Hematopoietic multipotent progenitor cell treated with erythropoietin and hydrocortisone succinate and interleukin-3 and kit ligand, for 8 days (in vitro differentiated cells): ENCODE measurements around the gene PLK2.

ENCODE experiments used
- DNase-seq: peaks from one replicate; pipeline ENCODE4 v3.0.0-alpha.2; 2015

PLK2 gene

GRCh38 chr5:58447226-58447625 is 12.7 kb downstream of the PLK2 start:
- no peak for DNase-seq

DNA sequence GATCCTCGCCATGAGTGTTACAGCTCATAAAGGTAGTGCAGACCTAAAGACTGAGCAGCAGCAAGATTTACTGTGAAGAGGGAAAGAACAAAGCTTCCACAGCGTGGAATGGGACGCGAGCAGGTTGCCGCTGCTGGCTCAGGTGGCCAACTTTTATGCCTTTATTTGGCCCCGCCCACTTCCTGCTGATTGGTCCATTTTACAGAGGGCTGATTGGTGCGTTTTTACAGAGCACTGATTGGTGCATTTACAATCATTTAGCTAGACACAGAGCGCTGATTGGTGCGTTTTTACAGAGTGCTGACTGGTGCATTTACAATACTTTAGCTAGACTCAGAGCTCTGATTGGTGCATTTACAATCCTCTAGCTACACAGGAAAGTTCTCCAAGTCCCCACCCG is 13.9 kb downstream of the PLK2 start:
- DNase-seq, result no peak

DNA sequence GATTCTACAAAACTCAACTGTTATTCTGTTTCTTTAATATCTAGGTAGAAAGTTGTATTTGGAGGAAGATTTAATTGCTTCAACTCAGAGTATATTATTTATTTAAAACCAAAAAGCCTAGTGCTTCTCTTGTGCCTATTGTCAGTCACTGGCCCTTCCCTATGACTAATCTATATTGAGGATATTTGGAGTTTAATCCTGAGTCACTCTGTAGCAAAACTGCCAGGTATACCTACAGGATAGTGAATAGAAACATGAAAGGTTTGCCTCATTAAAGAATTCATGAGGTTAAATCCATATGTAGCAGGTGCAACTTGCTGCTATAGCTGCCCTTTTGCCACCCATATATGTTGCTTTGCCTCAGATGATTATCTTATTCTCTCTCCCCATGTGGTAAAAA is 15.1 kb downstream of the PLK2 start:
- no peak for DNase-seq

- DNase-seq, result no peak
Observed at GRCh38 chr5:58440901-58441460, 18.9 kb downstream of the PLK2 start.

DNA sequence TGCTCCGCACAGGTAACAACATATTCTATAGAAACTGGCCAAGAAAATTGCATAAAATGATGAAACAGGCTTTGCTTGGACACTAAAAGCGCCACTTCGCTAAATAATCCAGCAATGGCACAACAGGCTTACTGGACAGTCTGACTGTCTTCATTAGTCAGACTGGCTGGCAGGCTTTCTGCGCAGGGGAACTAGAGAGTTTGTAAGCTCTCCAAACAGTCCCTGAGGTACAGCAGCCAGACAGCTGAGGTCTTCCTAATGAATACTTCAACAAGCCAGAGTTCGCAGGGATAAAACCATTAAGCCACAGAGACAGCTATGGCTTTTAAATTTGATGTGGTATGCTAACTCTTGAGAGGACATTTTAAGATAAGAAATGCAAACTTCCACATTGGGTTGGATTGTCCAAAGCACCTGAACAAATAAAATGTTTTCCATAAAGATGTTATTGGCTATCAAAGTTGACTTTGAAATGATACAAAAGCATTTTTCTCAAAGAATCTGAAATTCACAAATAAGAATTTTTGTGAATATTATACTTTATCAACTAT is 20.7 kb downstream of the PLK2 start:
- DNase-seq, result no peak

DNA sequence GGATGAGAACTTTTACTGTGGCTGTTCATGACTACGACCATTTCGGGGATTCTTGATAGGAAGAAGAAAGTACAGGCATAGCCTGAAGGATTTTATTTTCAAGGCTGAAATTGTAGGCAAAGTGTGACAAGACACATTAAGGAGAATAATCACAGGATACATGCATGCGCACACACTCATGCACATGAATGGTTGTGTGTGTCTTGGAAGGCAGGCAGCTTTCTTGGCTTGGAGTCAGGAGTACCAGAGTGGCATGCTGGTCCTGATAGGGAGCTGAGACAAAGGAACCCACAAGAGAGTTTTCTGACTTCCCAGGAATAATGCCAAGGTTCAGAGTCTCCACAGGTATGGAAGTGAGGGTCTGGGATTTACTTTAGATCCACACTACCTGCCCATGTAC is 22.2 kb downstream of the PLK2 start:
- DNase-seq, result no peak

DNA sequence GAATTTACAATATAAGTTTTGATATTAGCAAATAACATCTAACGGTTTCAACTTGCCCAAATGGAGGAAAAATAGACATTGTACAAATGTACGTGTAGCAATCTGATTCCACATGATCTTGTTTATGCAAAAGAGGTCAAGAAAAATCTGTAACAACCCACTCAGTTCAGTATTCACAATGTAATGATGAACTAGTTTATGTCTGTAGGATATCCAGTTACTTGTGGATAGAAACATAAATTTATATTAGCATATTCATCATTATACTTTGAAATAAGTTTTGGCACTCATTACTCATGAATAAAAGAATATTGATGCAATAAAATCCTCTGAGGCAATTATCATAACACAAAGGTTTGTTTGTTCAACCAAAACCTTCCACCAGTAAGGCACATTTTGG is 28.1 kb downstream of the PLK2 start:
- DNase-seq, result no peak

GRCh38 chr5:58412932-58413331 is 47.0 kb downstream of the PLK2 start:
- no peak for DNase-seq

GRCh38 chr5:58412081-58412480 is 47.8 kb downstream of the PLK2 start:
- no peak for DNase-seq

- DNase-seq, result no peak
Observed at GRCh38 chr5:58411372-58411771, 48.5 kb downstream of the PLK2 start.

DNA sequence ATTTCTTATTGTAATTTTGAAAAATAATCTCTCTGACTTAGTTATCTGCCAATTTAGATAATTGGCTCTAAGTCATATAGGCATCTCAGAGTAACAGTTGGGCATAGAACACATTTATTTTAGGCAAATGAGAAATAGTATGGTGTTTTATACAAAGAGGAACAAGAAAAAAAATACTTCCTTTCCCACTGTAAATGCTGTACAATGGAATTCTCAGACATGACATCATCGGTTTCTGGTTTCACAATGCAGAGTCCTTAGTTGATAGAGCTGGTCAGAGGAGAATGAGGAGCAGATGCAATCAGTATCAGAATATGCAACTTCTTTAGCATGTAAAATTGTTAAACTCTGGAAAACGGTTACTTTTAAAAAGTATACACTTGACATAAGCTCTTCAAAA is 49.4 kb downstream of the PLK2 start:
- DNase-seq, result no peak

DNA sequence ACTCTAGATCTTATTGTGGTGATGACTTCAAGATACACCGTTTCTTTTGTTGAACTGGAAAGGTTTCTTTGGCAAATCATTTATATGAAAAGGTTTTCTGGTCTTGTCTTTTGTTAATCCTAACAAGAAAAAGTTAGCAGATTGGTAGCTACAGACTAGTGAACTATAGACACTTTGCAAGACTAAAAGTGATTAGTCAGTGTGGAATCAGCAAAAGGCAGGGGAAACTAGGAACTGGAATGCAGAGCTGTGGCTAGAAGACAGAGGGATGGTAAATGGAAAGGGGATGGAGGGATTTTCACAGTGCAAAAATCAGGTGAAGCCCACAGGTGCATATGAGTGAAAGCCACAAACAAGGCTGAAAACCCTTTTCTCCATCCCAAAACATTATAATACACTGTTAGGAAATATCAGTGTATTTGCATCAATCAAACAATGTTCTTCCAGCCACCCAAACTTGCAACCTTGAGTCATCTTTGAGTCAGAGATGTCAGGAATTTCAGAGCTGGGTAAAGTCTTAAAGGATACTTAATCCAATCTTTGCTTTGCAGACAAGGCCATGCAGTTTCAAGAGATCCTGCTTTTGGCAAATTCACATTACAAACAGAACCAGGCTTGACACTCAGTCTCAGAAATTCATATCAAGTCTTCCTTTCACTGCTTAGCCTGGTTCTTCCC is 52.7 kb downstream of the PLK2 start:
- no peak for DNase-seq

DNA sequence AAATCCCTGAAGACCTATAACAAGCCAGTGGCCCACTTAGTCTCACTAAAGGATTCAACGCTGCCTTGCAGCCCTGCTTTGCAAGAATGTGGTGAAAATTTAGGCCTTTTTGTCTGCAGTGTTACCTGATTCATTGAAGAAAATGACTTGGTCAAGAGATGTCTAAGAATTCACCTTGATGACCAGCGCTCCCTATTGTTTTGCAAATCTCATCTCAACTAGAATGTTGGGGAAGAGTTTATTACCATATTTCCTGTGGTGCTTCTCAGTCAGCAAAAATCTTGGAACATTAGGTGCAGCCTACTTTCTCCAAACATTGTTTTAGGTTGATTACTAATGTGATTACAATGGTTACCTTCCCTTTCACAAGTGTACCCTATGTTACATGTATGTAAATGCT is 53.5 kb downstream of the PLK2 start:
- DNase-seq, result no peak

- DNase-seq, result no peak
Observed at GRCh38 chr5:58405175-58405574, 54.7 kb downstream of the PLK2 start.

- no peak for DNase-seq
Observed at GRCh38 chr5:58404734-58405133, 55.2 kb downstream of the PLK2 start.
